ENCODE measurements around the gene FHIP1A. TPM values are rescaled to one million over a fixed set of nuclear protein-coding genes. Genes with fewer than 3 reads are reported as not detected.

The FHIP1A gene
- total and polyA plus RNA-seq, 2 of the 8 experiments (the other 6 are each of a cell fraction or from before 2014, with no cell fraction given), result 17.9 to 75.2 TPM

DNA sequence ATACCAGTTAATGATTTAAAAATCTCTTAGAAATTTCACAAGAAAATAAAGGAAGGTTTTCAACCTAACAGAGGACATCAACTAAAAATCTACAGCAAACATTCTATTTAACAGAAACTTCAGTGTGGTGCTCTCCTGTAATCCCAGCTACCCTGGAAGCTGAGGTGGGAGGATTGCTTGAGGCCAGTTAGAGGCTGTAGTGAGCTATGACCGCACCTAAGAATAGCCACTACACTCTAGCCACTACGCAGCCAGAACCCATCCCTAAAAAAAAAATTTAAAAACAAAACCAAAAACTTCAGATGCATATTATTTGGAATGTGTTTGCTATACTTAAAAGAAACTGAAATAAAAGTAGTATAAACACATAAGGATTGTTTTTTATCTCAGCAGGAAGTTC lies 7.2 kb upstream of the FHIP1A start:
- FAIRE-seq, result no peak
- TF ChIP-seq SAP30 (IDR thresholded peaks at IDR 0.05; ENCODE audit: insufficient read depth, insufficient replicate concordance, low read length), result no peak
- Histone ChIP-seq H3K27me3 (replicated peaks in 1 of 4; ENCODE audit: control insufficient read depth in 3 of 4, extremely low read depth in 1 of 4, insufficient read depth in 3 of 4, low read length in 3 of 4) (no peaks in the 10 kb centered on the region), H3K4me3 (ENCODE audit: extremely low read depth in 1 of 4, insufficient read depth in 2 of 4, low read depth in 3 of 4, low read length in 4 of 4) (no peak overlapping the region), H3K9me3 (ENCODE audit: insufficient read depth in 2 of 2, low read depth in 1 of 2, low read length in 1 of 2) (no peaks in the 10 kb centered on the region), H2BK20ac (ENCODE audit: low read length) (no peak overlapping the region), H4K91ac (replicated peaks; ENCODE audit: insufficient read length, low read length) (no peak overlapping the region), H4K5ac (ENCODE audit: insufficient read length, low read depth, low read length) (no peak overlapping the region), H3K9ac (replicated peaks in 1 of 4; ENCODE audit: extremely low read depth in 1 of 4, low read depth in 3 of 4, low read length in 3 of 4) (no peak overlapping the region), H3K36me3 (ENCODE audit: control insufficient read depth in 2 of 4, insufficient read depth in 4 of 4, low read length in 3 of 4) (peaks cover 0 to 8% (median 2%) of the 10 kb centered on the region in 4 experiments; a peak in 3 of 8 replicates), H3K23ac (ENCODE audit: insufficient read length) (no peak overlapping the region), H3K23me2 (ENCODE audit: low read depth, low read length) (no peaks in the 10 kb centered on the region), H3K4me1 (replicated peaks in 1 of 4; ENCODE audit: control insufficient read depth in 3 of 4, insufficient read depth in 4 of 4, low read length in 3 of 4) (no peaks in the 10 kb centered on the region), H3K4ac (replicated peaks; ENCODE audit: insufficient read length, low read depth, low read length) (no peak overlapping the region), H3K18ac (ENCODE audit: extremely low read depth, low read length) (no peak overlapping the region), H2BK12ac (ENCODE audit: low read depth, low read length) (no peak overlapping the region), H2BK15ac (ENCODE audit: low read length) (no peak overlapping the region), H3K79me2 (ENCODE audit: control insufficient read depth in 1 of 2, insufficient read depth in 2 of 2, low read length in 2 of 2) (no peaks in the 10 kb centered on the region), H3K79me1 (ENCODE audit: low read depth, low read length) (no peaks in the 10 kb centered on the region), H2AK5ac (ENCODE audit: low read depth, low read length) (no peak overlapping the region), H3K27ac (ENCODE audit: low read depth, low read length) (no peak overlapping the region), H2AFZ (ENCODE audit: low read length) (no peak overlapping the region), H3K56ac (replicated peaks; ENCODE audit: insufficient read length, low read depth, low read length) (no peak overlapping the region), H2BK120ac (replicated peaks; ENCODE audit: low read depth, low read length) (no peak overlapping the region), H4K20me1 (replicated peaks in 1 of 2; ENCODE audit: control insufficient read depth in 1 of 2, insufficient read depth in 2 of 2, low read length in 2 of 2) (no peaks in the 10 kb centered on the region), H4K8ac (ENCODE audit: extremely low read depth, insufficient read depth, low read length) (no peak overlapping the region), H3K4me2 (ENCODE audit: insufficient read depth in 1 of 2, low read depth in 2 of 2, low read length in 2 of 2) (no peak overlapping the region), H2BK5ac (ENCODE audit: low read depth, low read length) (no peak overlapping the region), H3K14ac (ENCODE audit: insufficient read length) (no peak overlapping the region)
- POLR2A ChIA-PET (ENCODE audit: partially characterized antibody), result no interaction called here
- WGBS, 2 experiments (ENCODE audit: extremely low coverage in 1 of 2, insufficient coverage in 1 of 2, insufficient read length in 1 of 2, insufficient replicate concordance in 2 of 2, low coverage in 1 of 2, low lambda C conversion rate in 2 of 2, missing lambda C conversion rate in 1 of 2), result 100% methylated on average over 2 of the region's 2 CpGs; no CpG with 5 or more reads in 1 of the 2 experiments
- CTCF ChIA-PET (ENCODE audit: partially characterized antibody), result interaction anchor here (1.3 kb wide), 1 partner anchor 171 kb away, joined by 4 read pairs; no protein-coding TSS in a partner anchor
- DNase-seq (ENCODE audit: low read depth in 1 of 2, low spot score in 2 of 2), result no peak

All from H1 (cell line).